Naive thymus-derived CD4-positive, alpha-beta T cell (primary cell): ENCODE measurements around the gene CHN2. TPM values are rescaled to one million over a fixed set of nuclear protein-coding genes. Genes with fewer than 3 reads are reported as not detected.

Experiments
- ATAC-seq: fragments of 150-1000 bp; cut with Tn5 transposase; 2 replicates; pipeline ENCODE4 v1.10.0; 2021; ENCODE audit warnings: mild to moderate bottlenecking, moderate library complexity
- CTCF ChIA-PET: fragments of 350-600 bp; sonication (Branson Sonifier 250); formaldehyde crosslinking; loops from one replicate; lab custom pipeline; 2021; ENCODE audit warnings: antibody characterized with exemption; lab: Charles Lee
- POLR2A ChIA-PET: fragments of 350-600 bp; sonication (Branson Sonifier 250); formaldehyde crosslinking; loops from one replicate; lab custom pipeline; 2021; ENCODE audit warnings: antibody characterized with exemption, inconsistent platforms; lab: Charles Lee
- DNase-seq, 9 donors: peaks; one replicate each; pipeline versions ENCODE4 v3.0.0 to v3.0.0-alpha.2; 2020 to 2022; ENCODE audit warnings: mixed read lengths in 1 of 9
- H3K27ac ChIP-seq: one replicate; pipeline ENCODE4 v1.7.0; 2013; ENCODE audit warnings: mild to moderate bottlenecking, low read depth, low read length, moderate library complexity
- H3K27me3 ChIP-seq, 2 donors: one replicate each; pipeline ENCODE4 v1.7.0; 2013; ENCODE audit warnings: low read length in 2 of 2, mild to moderate bottlenecking in 2 of 2, moderate library complexity in 2 of 2; ENCODE audit not compliant: control insufficient read depth in 2 of 2, insufficient read depth in 2 of 2
- H3K36me3 ChIP-seq, 3 experiments: 1 replicate in 2 of 3; 2 replicates in 1 of 3; pipeline ENCODE4 v1.7.0; 2013; ENCODE audit warnings: low read length in 3 of 3, mild to moderate bottlenecking in 3 of 3, moderate library complexity in 1 of 3; ENCODE audit not compliant: insufficient read depth in 3 of 3, control insufficient read depth in 2 of 3
- H3K4me1 ChIP-seq, 2 donors: one replicate each; pipeline ENCODE4 v1.7.0; 2013; ENCODE audit warnings: low read length in 2 of 2, mild to moderate bottlenecking in 2 of 2, moderate library complexity in 1 of 2; ENCODE audit not compliant: control insufficient read depth in 2 of 2, insufficient read depth in 2 of 2
- H3K4me3 ChIP-seq: 2 replicates; pipeline ENCODE4 v1.7.0; 2013; ENCODE audit warnings: mild to moderate bottlenecking, low read length
- H3K9me3 ChIP-seq, 3 experiments: 1 replicate in 2 of 3; 2 replicates in 1 of 3; pipeline ENCODE4 v1.7.0; 2013; ENCODE audit warnings: low read length in 3 of 3; ENCODE audit not compliant: control insufficient read depth in 2 of 3
- H3K27ac Mint-ChIP-seq, 9 donors: one replicate each; pipeline ENCODE4 v1.8.0; 2020 to 2022; ENCODE audit warnings: mixed read lengths in 9 of 9, mild to moderate bottlenecking in 8 of 9, moderate library complexity in 5 of 9, inconsistent platforms in 2 of 9
- H3K27me3 Mint-ChIP-seq, 5 donors: one replicate each; pipeline ENCODE4 v1.8.0; 2021 to 2022; ENCODE audit warnings: mixed read lengths in 5 of 5, mild to moderate bottlenecking in 1 of 5
- H3K36me3 Mint-ChIP-seq, 5 donors: one replicate each; pipeline ENCODE4 v1.8.0; 2020 to 2022; ENCODE audit warnings: mixed read lengths in 5 of 5, mild to moderate bottlenecking in 3 of 5, inconsistent platforms in 1 of 5
- H3K4me1 Mint-ChIP-seq, 7 donors: one replicate each; pipeline ENCODE4 v1.8.0; 2020 to 2022; ENCODE audit warnings: mixed read lengths in 7 of 7, mild to moderate bottlenecking in 3 of 7, inconsistent platforms in 1 of 7
- H3K4me3 Mint-ChIP-seq, 10 donors: one replicate each; pipeline ENCODE4 v1.8.0; 2020 to 2022; ENCODE audit warnings: mild to moderate bottlenecking in 10 of 10, mixed read lengths in 10 of 10, moderate library complexity in 6 of 10, inconsistent platforms in 2 of 10
- H3K9me3 Mint-ChIP-seq, 11 donors: one replicate each; pipeline ENCODE4 v1.8.0; 2020 to 2022; ENCODE audit warnings: mixed read lengths in 11 of 11, mild to moderate bottlenecking in 4 of 11, inconsistent platforms in 1 of 11, moderate library complexity in 1 of 11
- intact Hi-C, 2 donors: fragments of 100-400 bp; cut with micrococcal nuclease; formaldehyde crosslinking; loops; one replicate each; pipeline ENCODE4 v1.15.1; 2023
- polyA plus RNA-seq, 2 donors: library from polyadenylated mRNA; unstranded; fragments of 300-500 nt; fragmentation: Illumina TruSeq; gene quantifications; one replicate each; pipeline ENCODE4 v1.2.3, GENCODE V29; 2021
- total RNA-seq, 6 experiments: library from RNA in 5 of 6; stranded (reverse) in 5 of 6; gene quantifications; 1 replicate in 5 of 6; 2 replicates in 1 of 6; pipeline ENCODE4 v1.2.3 and lab custom pipeline; 2021 to 2026

Gene CHN2
- total and polyA plus RNA-seq, 7 experiments from 2014 or later = 0.34 to 28.1 (median 0.98) TPM

- ATAC-seq (no peak), DNase-seq (no peak)
- Histone ChIP-seq H3K4me3 (no peak overlapping the region), H3K27ac (no peak overlapping the region), H3K4me1 (peaks cover 0 to 11% of the 10 kb centered on the region in 2 donors), H3K27me3 (no peaks in the 10 kb centered on the region), H3K36me3 (no peaks in the 10 kb centered on the region), H3K9me3 (no peaks in the 10 kb centered on the region)
- H3K27me3 Mint-ChIP-seq = peaks cover 0 to 38% (median 5%) of the 10 kb centered on the region in 5 donors
- ChIA-PET POLR2A (no interaction called here), CTCF (no interaction called here)
- no peaks in the 10 kb centered on the region for H3K9me3 Mint-ChIP-seq
- H3K36me3 Mint-ChIP-seq = peaks cover 0 to 3% (median 0%) of the 10 kb centered on the region in 5 donors
- H3K4me3 Mint-ChIP-seq = no peak overlapping the region
- H3K27ac Mint-ChIP-seq = no peak overlapping the region
- peaks cover 0 to 5% (median 0%) of the 10 kb centered on the region in 7 donors for H3K4me1 Mint-ChIP-seq
- intact Hi-C loops = no loop called here
Observed at GRCh38 chr7:29290829-29291228, 96.3 kb downstream of the CHN2 start.

DNA sequence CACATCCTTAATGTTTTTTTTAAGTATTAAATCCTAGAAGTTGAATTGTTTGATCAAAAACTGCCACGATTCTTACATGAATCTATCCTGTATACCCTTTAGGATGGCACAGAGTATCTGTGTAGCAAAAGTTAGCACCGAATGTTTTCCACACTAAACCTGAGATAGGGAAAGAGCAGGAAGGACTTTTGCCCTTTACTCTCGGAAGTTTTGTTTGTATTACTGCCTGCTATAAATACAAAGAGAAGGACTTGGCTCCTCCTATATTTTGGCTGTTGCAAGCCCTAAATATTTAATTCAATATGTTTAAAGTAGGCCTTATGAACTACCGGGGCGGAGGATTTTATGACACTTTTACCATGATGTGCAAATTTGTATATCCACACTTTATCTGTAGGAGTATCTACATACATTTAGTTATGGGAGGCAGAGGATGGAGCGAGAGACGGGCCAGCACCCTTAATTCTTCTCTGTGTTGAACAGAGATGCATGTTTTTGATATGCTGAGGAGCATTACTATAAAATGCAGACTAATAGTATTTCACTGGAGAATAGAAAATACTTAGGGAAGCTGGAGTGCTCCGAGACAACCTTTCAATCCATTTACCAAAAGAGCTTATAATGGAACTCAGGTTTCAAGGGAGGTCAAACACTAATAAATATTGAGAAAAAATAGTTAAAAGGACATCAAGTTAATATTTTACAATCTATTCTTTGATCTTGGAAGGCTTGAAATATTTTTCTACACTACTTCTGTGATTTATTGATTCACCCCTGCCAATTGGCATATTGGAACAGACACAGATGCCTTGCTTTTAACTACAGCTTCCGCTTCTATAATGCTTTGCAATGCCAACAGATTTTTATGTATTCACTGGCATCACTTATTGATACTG is 97.4 kb downstream of the CHN2 start:
- no peak overlapping the region for H3K4me3 ChIP-seq
- Mint-ChIP-seq H3K4me3 (no peak overlapping the region), H3K27me3 (peaks cover 0 to 29% (median 6%) of the 10 kb centered on the region in 5 donors), H3K9me3 (no peaks in the 10 kb centered on the region), H3K36me3 (peaks cover 0 to 3% (median 0%) of the 10 kb centered on the region in 5 donors), H3K4me1 (peaks cover 0 to 5% (median 0%) of the 10 kb centered on the region in 7 donors), H3K27ac (no peak overlapping the region)
- intact Hi-C loops = no loop called here
- no peak for ATAC-seq
- H3K36me3 ChIP-seq = no peaks in the 10 kb centered on the region
- POLR2A ChIA-PET = no interaction called here
- CTCF ChIA-PET = no interaction called here
- no peaks in the 10 kb centered on the region for H3K9me3 ChIP-seq
- no peak overlapping the region for H3K27ac ChIP-seq
- no peak for DNase-seq
- H3K27me3 ChIP-seq = no peaks in the 10 kb centered on the region
- peaks cover 0 to 9% of the 10 kb centered on the region in 2 donors for H3K4me1 ChIP-seq

GRCh38 chr7:29292886-29293658 is 98.5 kb downstream of the CHN2 start:
- POLR2A ChIA-PET = no interaction called here
- CTCF ChIA-PET = no interaction called here
- Mint-ChIP-seq H3K9me3 (no peaks in the 10 kb centered on the region), H3K4me3 (no peak overlapping the region), H3K27ac (no peak overlapping the region), H3K27me3 (peaks cover 0 to 22% (median 3%) of the 10 kb centered on the region in 5 donors), H3K36me3 (peaks cover 0 to 3% (median 0%) of the 10 kb centered on the region in 5 donors), H3K4me1 (peaks cover 0 to 5% (median 0%) of the 10 kb centered on the region in 7 donors)
- ATAC-seq (no peak), DNase-seq (no peak)
- no peak overlapping the region for H3K27ac ChIP-seq
- no peaks in the 10 kb centered on the region for H3K36me3 ChIP-seq
- intact Hi-C loops = no loop called here
- H3K4me1 ChIP-seq = peaks cover 0 to 9% of the 10 kb centered on the region in 2 donors
- no peaks in the 10 kb centered on the region for H3K9me3 ChIP-seq
- no peak overlapping the region for H3K4me3 ChIP-seq
- H3K27me3 ChIP-seq = no peaks in the 10 kb centered on the region

DNA sequence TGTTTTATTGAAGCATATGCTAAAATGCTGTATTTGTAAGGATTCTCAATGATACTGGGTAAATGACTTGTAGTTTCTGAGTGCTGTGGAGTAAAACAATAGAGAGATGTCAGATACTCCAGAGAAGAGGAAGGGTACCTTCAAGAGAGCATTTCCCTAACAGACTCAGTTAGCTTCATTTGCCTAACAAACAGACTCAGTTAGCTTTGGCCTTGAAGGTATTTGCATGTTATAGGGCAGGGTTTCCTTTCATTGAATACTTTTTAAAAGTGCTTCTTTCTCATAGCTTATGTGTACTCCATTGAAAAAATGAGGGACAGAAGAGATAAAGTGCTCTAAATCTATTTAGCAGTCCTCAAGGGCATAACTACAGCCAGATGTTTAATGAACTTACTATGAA is 101.8 kb downstream of the CHN2 start:
- Histone ChIP-seq H3K9me3 (no peaks in the 10 kb centered on the region), H3K4me3 (no peak overlapping the region), H3K27ac (no peak overlapping the region), H3K27me3 (no peaks in the 10 kb centered on the region), H3K4me1 (no peaks in the 10 kb centered on the region), H3K36me3 (no peaks in the 10 kb centered on the region)
- Mint-ChIP-seq H3K9me3 (no peaks in the 10 kb centered on the region), H3K4me3 (no peak overlapping the region), H3K36me3 (peaks cover 0 to 3% (median 0%) of the 10 kb centered on the region in 5 donors), H3K4me1 (no peaks in the 10 kb centered on the region), H3K27me3 (peaks cover 0 to 19% (median 0%) of the 10 kb centered on the region in 5 donors), H3K27ac (no peak overlapping the region)
- CTCF ChIA-PET = no interaction called here
- ATAC-seq (no peak), DNase-seq (no peak)
- intact Hi-C loops = no loop called here
- POLR2A ChIA-PET = no interaction called here

- H3K9me3 ChIP-seq = no peaks in the 10 kb centered on the region
- ATAC-seq (no peak), DNase-seq (no peak)
- Mint-ChIP-seq H3K9me3 (no peaks in the 10 kb centered on the region), H3K36me3 (peaks cover 0 to 3% (median 0%) of the 10 kb centered on the region in 5 donors), H3K4me1 (peaks cover 0 to 1% (median 0%) of the 10 kb centered on the region in 7 donors), H3K27ac (no peak overlapping the region), H3K27me3 (peaks cover 0 to 19% (median 0%) of the 10 kb centered on the region in 5 donors), H3K4me3 (no peak overlapping the region)
- ChIA-PET CTCF (no interaction called here), POLR2A (no interaction called here)
- no peak overlapping the region for H3K4me3 ChIP-seq
- H3K27ac ChIP-seq = no peak overlapping the region
- intact Hi-C loops = no loop called here
- no peaks in the 10 kb centered on the region for H3K4me1 ChIP-seq
- no peaks in the 10 kb centered on the region for H3K36me3 ChIP-seq
- H3K27me3 ChIP-seq = no peaks in the 10 kb centered on the region
Observed at GRCh38 chr7:29297194-29297890, 102.8 kb downstream of the CHN2 start.

GRCh38 chr7:29299086-29299485 is 104.5 kb downstream of the CHN2 start:
- H3K4me3 ChIP-seq = no peak overlapping the region
- Mint-ChIP-seq H3K9me3 (peaks cover 0 to 1% (median 0%) of the 10 kb centered on the region in 11 donors), H3K36me3 (peaks cover 0 to 3% (median 0%) of the 10 kb centered on the region in 5 donors), H3K4me3 (no peak overlapping the region), H3K4me1 (peaks cover 0 to 1% (median 0%) of the 10 kb centered on the region in 7 donors), H3K27me3 (peaks cover 0 to 23% (median 0%) of the 10 kb centered on the region in 5 donors), H3K27ac (no peak overlapping the region)
- H3K36me3 ChIP-seq = no peaks in the 10 kb centered on the region
- H3K4me1 ChIP-seq = no peaks in the 10 kb centered on the region
- no peaks in the 10 kb centered on the region for H3K27me3 ChIP-seq
- intact Hi-C loops = no loop called here
- no peaks in the 10 kb centered on the region for H3K9me3 ChIP-seq
- ChIA-PET CTCF (no interaction called here), POLR2A (no interaction called here)
- no peak overlapping the region for H3K27ac ChIP-seq
- DNase-seq (no peak), ATAC-seq (no peak)
